ENCODE results near the gene ARMC9.
"Not testable (repeated sequence)": the region's sequence is repeated elsewhere in the genome, so short reads cannot be mapped to it uniquely, and the experiment has no call there.

ARMC9 gene

DNA sequence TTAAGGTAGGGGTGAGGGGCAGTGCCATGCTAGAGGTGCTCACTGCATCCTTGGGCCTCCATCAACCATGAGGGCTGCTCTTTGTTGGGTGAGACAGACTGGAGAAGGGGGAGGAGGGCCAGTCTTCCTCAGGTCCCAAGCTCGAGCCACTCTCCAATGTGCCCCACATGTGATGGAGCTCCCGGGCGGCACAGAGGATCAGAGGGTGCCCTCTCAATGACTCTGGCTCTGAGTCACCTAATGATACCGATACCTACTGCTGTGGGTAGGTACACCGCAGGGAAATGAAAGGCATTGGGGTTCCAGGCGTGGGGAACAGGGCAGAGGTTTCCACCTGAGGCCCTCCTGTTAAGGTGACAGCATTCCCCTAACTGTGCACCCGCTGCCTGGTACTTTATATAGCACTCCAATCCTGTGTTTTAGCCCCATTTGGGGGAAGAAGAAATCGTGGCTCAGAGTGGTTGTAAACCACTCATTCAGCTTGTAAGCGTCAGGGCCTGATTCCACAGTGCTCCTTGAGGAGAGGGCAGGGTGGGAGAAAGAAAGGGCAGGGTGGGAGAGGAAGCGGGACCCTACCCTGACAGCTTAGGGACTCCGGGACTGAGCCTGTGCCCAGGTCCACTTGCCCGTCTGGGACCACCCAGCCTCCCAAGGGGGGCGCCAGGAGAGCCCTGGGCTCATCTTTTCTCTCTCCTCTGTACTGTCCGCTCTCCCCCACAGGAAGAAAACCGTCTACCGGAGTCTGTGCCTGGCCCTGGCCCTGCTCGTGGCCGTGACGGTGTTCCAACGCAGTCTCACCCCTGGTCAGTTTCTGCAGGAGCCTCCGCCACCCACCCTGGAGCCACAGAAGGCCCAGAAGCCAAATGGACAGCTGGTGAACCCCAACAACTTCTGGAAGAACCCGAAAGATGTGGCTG, 198.8 kb downstream of the ARMC9 start:
- no peak for DNase-seq (ENCODE audit: low read depth in 2 of 2)

DNA sequence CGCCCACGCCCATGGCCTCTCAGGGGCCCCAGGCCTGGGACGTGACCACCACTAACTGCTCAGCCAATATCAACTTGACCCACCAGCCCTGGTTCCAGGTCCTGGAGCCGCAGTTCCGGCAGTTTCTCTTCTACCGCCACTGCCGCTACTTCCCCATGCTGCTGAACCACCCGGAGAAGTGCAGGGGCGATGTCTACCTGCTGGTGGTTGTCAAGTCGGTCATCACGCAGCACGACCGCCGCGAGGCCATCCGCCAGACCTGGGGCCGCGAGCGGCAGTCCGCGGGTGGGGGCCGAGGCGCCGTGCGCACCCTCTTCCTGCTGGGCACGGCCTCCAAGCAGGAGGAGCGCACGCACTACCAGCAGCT, 199.5 kb downstream of the ARMC9 start:
- DNase-seq (ENCODE audit: low read depth in 2 of 2) = no peak

DNA sequence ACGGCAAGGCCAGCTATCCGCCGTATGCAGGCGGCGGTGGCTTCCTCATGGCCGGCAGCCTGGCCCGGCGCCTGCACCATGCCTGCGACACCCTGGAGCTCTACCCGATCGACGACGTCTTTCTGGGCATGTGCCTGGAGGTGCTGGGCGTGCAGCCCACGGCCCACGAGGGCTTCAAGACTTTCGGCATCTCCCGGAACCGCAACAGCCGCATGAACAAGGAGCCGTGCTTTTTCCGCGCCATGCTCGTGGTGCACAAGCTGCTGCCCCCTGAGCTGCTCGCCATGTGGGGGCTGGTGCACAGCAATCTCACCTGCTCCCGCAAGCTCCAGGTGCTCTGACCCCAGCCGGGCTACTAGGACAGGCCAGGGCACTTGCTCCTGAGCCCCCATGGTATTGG, 200.2 kb downstream of the ARMC9 start:
- DNase-seq (ENCODE audit: low read depth in 2 of 2) = no peak

DNA sequence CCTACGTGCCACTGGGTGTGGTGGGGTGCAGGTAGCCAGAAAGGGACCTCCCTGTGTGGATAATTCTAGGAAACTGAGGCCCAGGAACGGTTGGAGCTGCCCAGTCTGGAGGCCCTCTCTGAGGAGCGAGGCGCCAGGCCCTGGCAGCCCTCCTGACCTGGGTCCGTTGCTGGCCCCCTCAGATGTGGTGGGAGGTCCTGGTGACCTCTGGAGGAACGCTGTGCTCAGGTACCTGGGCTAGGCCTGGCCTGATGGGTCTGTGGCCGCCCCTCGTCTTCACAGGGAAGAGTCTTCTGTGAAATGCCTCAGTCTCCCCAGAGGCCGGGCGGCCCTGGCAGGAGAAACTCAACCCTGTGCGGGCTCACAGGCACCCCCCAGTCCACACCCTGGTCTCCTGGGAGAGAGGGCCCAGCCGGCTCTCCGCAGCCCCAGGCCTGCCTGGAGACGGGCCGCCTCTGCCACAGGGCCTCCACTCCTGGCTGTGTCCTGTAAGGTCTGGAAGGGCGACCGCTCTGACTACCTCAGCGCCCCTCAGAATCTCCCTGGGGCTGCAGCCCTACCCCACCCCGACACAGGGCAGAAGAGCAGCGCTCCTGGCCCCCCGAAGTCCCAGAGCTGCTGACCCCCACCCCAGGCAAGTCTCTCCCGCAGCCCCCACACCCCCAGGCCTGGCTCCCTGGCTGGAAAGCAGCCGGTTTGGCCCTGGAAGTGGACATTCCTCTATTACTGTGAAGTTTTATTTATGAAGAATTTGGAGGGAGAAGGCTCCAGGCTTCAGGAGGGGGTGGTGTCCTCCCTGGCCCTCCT, 200.8 kb downstream of the ARMC9 start:
- DNase-seq (ENCODE audit: low read depth in 2 of 2) = no peak

DNA sequence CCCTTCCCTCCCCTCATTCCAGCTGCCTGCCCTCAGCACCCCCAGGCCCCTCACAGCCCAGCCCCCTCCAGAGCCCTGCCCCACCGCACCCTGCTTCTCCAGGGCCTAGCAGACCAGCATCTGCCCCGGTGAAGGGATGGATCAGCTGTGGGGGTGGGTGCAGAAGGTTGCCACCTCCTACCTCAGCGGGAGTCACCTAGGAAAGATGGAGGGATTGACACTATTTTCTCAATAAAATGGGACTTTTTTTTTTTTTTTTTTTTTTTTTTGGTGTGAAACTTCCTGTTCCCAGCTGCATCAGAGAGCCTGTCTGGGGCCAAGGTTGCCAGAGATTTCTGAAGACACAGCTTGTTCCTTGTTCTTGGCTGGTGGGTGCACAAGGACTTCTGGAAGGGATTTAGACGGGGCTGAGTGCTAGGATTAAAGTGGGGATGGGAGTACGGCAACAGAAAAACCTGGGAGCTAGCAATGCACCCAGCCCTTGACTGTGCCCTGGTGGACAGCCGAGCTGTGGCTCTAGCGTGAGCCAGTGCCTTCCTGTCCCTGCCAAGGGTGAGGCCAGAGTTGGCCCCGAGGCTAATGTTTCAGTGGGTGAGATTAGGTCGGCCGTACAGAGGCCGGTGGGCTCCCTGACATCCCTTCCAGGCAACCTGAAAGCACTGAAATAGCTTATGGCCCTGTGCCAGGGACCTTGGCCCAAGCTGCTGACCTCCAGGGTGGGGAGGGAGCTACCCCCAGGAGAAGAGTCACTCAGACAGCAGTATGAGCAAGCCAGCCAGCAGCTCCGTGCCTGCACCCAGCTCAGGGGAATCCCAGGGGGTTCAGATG, 201.6 kb downstream of the ARMC9 start:
- no peak for DNase-seq (ENCODE audit: low read depth in 2 of 2)

DNA sequence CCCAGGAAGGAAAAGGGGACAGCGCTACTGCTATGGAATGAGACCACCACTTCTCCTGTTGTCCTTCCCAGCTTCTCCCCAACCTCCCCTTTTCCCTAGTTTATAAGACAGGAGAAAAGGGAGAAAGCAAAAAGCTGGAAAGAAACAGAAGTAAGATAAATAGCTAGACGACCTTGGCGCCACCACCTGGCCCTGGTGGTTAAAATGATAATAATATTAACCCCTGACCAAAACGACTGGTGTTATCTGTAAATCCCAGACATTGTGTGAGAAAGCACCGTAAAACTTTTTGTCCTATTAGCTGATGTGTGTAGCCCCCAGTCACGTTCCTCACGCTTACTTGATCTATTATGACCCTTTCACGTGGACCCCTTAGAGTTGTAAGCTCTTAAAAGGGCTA, 202.2 kb downstream of the ARMC9 start:
- not testable (repeated sequence) for DNase-seq (ENCODE audit: low read depth in 2 of 2)

DNA sequence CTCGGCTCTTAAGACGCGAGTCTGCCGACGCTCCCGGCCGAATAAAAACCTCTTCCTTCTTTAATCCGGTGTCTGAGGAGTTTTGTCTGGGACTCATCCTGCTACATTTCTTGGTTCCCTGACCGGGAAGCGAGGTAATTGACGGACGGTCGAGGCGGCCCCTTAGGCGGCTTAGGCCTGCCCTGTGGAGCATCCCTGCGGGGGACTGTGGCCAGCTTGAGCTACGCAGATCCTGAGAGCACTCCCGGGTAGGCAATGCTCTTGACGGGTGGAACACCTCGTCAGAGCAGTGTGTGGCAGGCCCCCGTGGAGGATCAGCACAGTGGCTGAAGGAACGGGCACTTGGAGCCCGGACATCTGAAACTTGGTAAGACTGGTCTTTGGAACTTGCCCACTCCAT, 202.7 kb downstream of the ARMC9 start:
- DNase-seq (ENCODE audit: low read depth in 2 of 2) = not testable (repeated sequence)

DNA sequence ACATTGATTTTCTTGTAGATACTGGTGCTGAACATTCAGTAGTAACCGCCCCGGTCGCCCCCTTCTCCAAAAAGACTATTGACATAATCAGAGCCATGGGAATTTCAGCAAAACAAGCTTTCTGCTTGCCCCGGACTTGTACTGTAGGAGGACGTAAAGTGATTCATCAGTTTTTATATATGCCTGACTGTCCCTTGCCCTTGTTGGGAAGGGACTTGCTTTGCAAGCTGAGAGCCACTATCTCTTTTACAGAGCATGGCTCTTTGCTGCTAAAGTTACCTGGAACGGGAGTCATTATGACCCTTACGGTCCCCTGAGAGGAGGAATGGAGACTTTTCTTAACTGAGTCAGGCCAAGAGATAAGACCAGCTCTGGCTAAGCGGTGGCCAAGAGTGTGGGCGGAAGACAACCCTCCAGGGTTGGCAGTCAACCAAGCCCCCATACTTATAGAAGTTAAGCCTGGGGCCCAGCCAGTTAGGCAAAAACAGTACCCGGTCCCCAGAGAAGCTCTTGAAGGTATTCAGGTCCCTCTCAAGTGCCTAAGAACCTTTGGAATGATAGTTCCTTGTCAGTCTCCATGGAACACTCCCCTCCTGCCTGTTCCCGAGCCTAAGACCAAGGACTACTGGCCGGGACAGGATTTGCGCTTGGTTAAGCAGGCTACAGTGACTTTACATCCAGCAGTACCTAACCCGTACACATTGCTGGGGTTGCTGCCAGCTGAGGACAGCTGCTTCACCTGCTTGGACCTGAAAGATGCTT, 205.2 kb downstream of the ARMC9 start:
- not testable (repeated sequence) for DNase-seq (ENCODE audit: low read depth in 2 of 2)

DNA sequence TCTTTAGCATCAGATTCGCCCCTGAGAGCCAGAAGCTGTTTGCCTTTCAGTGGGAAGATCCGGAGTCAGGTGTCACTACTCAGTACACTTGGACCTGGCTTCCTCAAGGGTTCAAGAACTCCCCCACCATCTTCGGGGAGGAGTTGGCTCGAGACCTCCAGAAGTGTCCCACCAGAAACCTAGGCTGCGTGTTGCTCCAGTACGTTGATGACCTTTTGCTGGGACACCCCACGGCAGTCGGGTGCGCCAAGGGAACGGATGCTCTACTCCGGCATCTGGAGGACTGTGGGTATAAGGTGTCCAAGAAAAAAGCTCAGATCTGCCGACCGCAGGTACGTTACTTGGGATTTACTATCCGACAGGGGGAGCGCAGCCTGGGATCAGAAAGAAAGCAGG, 205.8 kb downstream of the ARMC9 start:
- not testable (repeated sequence) for DNase-seq (ENCODE audit: low read depth in 2 of 2)

DNA sequence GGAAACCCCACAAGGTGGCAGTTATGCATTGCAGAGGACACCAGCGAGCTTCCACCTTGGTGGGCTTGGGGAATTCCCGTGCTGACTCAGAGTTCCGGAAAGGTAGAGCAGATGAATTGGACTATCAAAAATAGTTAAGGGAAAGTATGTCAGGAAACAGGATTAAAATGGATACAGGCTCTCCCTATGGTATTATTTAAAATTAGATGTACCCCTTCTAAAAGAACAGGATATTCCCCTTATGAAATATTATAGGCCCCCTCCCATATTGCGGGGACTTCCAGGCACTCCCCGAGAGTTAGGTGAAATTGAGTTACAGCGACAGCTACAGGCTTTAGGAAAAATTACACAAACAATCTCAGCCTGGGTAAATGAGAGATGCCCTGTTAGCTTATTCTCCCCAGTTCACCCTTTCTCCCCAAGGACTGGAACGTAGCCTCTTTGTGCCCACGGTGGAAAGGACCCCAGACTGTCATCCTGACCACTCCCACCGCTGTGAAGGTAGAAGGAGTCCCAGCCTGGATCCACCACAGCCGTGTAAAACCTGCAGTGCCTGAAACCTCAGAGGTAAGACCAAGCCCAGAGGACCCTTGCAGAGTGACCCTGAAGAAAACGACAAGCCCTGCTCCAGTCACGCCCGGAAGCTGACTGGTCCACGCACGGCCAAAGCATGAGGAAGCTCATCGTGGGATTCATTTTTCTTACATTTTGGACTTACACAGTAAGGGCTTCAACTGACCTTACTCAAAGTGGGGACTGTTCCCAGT, 207.4 kb downstream of the ARMC9 start:
- DNase-seq (ENCODE audit: low read depth in 2 of 2) = peak; percentile 51

DNA sequence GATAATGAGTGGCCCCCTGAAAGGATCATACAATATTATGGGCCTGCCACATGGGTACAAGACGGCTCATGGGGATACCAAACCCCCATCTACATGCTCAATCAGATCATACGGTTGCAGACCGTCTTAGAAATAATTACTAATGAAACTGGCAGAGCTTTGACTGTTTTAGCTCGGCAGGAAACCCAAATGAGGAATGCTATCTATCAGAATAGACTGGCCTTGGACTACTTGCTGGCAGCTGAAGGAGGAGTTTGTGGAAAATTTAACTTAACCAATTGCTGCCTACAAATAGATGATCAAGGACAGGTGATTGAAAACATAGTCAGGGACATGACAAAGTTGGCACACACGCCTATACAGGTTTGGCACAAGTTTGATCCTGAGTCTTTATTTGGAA, 209.3 kb downstream of the ARMC9 start:
- DNase-seq (ENCODE audit: low read depth in 2 of 2) = not testable (repeated sequence)

DNA sequence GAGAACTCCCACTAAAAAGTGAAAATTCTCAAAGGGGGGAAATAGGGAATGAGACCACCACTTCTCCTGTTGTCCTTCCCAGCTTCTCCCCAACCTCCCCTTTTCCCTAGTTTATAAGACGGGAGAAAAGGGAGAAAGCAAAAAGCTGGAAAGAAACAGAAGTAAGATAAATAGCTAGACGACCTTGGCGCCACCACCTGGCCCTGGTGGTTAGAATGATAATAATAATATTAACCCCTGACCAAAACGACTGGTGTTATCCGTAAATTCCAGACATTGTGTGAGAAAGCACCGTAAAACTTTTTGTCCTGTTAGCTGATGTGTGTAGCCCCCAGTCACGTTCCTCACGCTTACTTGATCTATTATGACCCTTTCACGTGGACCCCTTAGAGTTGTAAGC, 209.9 kb downstream of the ARMC9 start:
- not testable (repeated sequence) for DNase-seq (ENCODE audit: low read depth in 2 of 2)

DNA sequence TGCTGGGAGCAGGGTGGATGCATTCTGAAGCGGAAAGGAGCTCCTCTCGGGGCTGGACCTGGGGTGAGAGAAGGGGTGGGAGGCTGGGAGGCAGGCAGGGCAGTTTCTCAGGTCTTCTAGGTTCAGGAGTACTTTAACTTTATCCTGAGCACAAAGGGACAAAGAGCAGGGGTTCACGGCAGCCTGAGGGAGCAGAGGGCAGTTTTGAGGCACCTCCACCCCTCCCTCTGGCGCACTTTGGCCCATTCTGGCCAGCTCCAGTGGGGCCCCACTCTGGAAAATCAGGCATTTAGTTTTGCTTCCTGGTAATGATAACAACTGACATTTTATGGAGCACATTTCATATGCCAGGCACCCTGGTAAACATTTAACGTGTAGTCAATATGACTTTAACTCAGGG, 211.3 kb downstream of the ARMC9 start:
- DNase-seq (ENCODE audit: low read depth in 2 of 2) = no peak

DNA sequence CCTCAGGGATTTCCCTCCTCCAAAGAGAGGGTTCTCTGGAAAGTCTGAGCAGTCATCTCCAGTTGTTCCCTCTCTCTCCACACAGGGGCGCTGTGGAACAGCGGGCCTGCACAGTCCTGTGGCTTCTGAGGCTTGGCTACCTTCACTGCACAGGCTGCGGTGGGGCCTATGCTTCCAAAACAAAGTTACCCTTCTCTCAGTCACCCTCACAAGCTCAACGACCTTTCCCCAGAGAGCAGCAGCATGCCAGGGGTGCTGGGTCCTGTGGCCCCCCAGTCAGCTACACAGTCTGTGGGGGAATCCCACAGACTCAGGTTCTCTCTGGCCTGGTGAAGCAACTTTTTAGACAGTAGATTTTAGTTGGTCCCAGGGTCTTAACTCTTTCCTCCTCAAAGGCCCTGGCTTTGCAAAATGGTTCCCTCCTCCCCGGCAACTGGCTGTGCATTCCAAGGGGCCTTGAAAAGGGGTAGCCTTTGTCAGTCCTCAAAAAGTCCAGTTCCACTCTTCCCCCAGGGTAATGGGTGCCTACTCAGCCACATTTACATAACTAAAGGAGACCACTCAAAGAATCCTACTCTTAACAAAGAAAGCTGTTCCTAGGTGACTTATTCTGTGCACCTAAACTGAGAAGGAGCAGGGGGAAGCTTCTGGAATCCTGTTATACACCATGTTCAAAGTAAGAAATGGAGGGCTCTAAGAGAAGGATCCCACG, 212.0 kb downstream of the ARMC9 start:
- no peak for DNase-seq (ENCODE audit: low read depth in 2 of 2)

DNA sequence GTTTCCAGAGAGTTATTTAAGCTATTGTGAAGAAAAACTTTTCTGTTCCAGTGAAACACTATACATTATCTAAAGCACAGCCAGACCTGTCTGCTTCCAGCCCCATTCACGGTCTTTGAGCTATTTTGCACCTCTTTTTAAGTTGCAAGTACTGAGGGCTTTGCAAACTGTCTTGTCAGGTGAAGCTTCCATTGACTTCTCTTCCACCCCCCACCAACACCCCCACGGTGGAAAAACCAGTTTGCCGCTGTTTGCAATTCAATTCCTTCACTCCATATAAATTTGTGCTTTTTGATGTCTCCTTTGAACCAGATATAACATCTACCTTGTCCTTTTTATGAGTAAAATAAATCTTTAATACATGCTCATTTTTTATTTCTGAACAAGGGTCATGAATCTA, 212.8 kb downstream of the ARMC9 start:
- no peak for DNase-seq (ENCODE audit: low read depth in 2 of 2)

DNA sequence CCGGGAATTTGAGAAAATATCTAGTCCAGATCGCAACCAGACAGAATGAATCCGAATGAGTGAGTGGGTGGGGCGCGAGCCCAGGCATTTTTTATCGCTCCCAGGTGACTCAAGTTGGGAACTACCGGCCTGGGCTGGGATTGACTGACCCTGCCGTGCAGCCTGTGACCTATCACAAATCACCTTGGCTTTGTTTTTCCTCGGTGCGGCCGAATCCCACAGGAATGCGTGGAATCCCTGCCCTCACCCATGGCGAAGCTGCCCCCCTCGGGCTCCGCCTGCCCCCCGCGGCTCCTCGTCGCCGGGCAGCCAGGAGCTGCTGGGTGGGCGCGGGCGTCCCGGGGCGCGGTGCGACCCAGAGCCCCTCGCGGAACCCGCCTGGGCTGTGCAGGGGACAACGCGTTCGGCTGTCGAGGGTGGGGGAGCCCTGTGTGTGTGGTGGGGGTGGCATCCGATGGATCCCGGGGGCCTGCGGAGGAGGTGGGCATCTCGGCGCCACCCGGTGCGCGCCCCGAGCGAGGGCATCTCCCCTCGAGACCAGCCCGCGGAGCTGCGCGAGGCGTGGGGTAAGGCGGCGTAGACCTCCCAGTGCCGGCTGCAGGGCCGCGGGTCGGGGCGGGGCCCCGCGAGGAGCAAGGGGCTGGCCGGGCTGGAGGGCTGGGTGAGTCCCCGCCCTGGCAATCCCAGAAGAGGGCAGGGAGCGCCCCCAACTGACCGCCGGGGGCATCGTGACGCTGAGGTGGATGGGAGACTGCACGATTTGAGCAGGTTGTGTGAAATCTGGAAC, 213.6 kb downstream of the ARMC9 start:
- DNase-seq (ENCODE audit: low read depth in 2 of 2) = peak; percentile 39 to 75

DNA sequence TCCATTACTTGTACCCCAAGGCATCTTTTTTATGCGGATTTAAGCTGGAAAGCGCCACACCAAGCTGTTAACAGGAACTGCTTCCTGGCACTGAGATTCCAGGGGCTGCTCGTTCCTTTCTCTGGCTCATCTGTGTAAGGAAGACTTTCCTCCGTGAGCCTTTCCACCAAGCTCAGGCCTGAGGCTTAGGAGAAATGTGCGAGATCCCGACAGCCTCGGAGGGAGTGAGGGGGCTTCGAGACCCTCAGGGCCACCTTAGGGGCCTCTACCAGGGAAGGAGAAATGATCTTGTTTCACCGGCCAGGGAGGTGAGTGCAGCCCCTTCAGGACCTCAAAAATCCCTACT, 214.2 kb downstream of the ARMC9 start:
- DNase-seq (ENCODE audit: low read depth in 2 of 2) = no peak

DNA sequence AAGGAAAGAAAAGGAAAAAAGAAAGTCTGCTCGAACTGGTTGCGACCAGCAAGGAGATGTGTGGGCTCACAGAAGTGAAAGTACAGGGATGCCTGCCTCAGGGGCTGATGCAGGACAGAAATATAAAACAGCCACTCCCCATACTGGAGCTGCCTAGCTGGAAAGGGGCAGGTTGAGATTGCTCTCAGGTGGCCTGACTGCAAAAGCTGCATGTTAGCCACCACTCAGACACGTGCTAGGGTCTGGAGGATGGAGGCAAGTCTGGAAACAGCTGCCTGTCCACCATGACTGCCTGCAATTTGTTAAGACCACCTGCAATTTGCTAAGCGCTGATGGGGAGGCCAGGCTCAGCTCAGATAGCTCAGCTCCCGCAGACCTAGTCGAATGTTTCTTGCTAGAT, 215.0 kb downstream of the ARMC9 start:
- no peak for DNase-seq (ENCODE audit: low read depth in 2 of 2)

DNA sequence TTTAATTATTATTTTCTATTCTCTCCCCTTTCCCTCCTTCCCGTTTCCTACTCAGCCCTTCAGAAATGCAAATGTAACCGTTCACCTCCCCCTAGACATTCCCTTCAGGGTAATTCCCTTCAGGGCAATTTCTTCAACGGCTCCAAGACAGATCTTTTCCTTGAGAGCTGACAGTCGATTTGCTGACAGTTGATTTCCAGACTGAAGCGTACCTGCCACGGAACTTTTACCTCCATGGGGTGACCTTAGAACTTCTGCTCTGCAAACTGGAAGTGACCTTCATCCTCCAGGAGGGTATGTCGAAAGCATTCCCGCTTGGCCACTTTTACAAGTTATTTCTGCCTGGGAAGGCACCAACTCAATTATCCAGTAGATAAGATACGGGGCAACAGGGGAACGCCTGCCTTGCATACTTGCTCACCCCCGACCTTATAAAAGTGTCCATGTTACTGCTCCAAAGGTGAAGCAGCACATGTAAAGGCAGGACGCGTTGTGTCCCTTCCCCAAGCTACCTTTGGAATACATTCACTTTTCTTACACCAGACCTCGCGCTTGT, 215.6 kb downstream of the ARMC9 start:
- no peak for DNase-seq (ENCODE audit: low read depth in 2 of 2)

Data from stimulated activated CD8-positive, alpha-beta memory T cell treated with anti-CD3 and anti-CD28 coated beads, Interleukin-7, amount 100 ng/mL, for 4 hours (primary cell).